GM18909 (cell line): Measurements from ENCODE around the gene AGAP3.

Source experiments
- ATAC-seq: cut with Tn5 transposase; IDR thresholded peaks from one replicate; pipeline ENCODE4 v1.9.1; 2021; ENCODE audit warnings: mild to moderate bottlenecking; ENCODE audit not compliant: unreplicated experiment, poor library complexity

AGAP3 gene

GRCh38 chr7:151175793-151176311 lies 89.6 kb downstream of the AGAP3 start:
- no peak for ATAC-seq

GRCh38 chr7:151176401-151176800 lies 90.1 kb downstream of the AGAP3 start:
- ATAC-seq = no peak

GRCh38 chr7:151177310-151177709 lies 91.0 kb downstream of the AGAP3 start:
- ATAC-seq = no peak

- no peak for ATAC-seq
Observed at GRCh38 chr7:151178236-151178635, 92.0 kb downstream of the AGAP3 start.

DNA sequence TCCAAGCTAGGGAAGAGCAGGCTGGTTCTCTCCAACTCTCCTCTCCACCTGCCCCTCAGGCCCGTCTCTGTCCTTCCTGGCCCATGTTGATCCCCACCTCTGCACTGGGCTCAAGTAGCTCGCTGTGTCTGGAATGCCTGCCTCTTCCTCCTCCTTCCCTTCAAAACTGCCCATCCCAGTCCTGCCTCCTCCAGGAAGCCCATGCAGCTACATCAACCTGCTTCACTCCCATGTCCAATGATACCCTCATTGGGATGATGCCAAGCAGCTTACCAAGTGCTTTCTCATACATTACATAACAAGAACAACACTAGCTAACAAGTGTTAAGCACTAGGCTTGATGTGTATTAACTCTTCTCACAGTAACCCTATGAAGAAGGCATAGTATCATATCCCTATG lies 92.6 kb downstream of the AGAP3 start:
- ATAC-seq = no peak

DNA sequence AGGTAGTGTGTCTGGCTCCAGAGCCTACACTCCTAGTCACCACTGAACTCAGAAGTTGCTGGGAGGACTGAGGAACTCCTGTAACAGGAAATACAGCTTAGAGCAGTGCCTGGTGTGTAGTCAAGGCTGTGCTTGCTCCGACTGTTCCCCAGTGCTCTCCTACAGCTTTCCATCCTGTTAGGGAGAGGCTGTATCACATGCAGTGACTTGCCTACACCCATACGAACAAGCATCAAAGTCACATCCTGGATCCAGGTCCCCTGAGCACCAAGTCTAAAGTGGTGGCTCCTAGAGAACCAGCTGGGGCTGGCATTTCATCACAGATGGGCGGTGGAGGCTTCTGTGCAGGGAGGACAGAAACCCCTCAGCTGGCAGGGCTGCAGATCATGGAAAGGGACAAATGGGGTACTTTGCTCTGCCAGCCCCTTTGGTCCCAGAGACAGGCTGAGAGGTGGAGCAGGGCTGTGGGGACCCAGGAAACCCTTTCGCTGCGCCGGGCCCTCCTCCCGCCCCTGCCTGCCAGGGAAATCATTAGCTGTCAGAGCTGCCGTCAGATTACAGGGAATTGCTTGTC lies 93.1 kb downstream of the AGAP3 start:
- no peak for ATAC-seq

DNA sequence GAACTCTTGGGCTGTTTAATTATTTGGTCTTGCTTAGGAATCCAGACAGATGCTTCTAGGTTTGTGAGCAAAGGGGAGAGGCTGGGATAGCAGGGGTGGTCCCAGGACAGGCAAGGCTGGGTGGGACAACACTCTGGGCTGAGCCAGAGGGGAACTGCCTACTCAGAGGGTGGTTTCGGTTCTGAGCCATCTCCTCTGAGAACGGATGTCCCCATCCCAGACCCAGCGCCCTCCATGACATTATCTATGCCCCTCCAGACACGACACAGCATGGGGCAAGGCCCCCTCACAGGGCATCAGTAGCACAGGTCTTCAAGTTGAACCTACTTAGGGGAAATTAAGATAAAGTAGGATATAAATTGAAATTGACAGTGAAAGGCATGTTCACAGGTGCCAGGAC lies 93.7 kb downstream of the AGAP3 start:
- no peak for ATAC-seq

- ATAC-seq = no peak
Observed at GRCh38 chr7:151181011-151181431, 94.7 kb downstream of the AGAP3 start.

GRCh38 chr7:151185762-151186639 lies 99.7 kb downstream of the AGAP3 start:
- ATAC-seq = no peak

- no peak for ATAC-seq
Observed at GRCh38 chr7:151186640-151187408, 100.5 kb downstream of the AGAP3 start, which contains the start of gene ASB10. Gene ASB10 (minus strand): TSS chr7:151187250. CDS start chr7:151187130, 120 bp downstream.

DNA sequence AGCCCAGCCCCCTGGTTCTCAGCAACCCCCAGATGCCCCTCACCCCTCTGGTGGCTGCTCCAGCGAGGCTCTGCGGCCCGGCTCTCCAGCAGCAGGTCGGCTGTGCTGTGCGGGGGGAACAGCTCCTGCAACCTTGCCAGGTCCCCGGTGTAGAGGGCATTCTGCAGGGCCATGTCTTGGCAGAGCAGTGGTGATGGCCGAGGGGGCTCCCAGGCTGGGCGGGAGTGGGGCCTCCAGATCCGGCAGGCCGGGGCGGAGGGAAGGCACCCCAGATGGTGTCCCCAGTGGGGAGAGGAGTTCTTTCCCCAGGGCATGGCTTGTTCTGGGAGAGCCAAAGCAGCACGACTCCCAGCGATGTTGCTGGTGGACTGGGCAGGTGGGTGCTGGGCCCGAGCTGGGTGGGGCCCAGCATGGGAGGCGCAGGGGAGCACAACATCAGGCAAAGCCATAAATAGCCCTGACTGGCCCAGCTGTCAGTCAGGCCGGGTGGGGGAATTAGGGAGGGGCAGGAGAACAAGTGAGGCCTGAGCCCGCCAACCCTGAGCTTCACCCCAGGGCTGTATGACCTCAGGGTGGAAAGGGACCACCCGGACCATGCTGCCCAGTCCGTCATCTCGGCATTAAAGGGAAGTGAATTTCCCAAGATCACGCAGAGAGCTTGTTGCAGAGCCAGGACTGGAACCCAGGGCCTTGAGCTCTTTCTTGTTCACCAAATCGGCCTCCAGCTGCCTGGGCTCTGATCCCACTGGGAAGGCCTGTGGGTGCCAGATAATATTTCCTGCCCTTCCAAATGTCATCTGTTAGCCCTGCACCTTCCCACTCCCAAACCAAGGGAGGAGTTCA lies 101.4 kb downstream of the AGAP3 start:
- ATAC-seq = no peak

GRCh38 chr7:151188252-151188542 lies 101.9 kb downstream of the AGAP3 start:
- ATAC-seq = no peak

DNA sequence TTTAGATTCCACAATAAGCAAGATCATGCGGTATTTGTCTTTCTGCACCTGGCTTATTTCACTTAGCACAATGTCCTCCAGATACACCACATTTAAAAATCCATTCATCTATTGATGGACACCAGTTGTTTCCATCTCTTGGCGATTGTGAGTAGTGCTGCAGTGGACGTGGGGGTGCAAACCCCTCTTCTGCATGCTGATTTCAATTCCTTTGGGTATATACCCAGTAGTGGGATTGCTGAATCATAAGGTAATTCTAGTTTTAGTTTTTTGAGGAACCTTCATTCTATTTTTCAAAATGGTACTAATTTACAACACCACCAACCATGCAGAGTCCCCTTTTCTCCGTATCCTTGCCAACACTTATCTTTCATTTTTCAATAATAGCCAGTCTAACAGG lies 102.8 kb downstream of the AGAP3 start:
- no peak for ATAC-seq

DNA sequence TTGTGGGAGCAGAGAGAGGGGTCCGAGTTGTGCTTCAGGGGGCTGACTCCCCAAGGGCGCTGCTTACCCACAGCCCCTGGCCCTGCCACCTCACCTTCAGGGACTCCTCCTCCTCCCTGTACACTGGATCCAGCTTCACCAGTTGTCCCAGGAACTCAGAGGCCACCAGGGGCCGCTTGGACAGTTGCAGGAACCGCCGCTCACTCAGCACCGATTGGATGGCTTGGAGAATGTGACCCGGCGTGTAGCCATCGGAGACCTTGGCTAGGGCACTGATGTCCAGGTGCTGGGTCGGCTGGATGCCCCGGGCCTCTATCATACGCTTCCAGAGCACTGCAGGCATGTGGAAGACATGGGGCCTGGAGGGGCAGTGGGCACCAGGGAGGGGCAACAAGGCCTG lies 105.3 kb downstream of the AGAP3 start:
- no peak for ATAC-seq

DNA sequence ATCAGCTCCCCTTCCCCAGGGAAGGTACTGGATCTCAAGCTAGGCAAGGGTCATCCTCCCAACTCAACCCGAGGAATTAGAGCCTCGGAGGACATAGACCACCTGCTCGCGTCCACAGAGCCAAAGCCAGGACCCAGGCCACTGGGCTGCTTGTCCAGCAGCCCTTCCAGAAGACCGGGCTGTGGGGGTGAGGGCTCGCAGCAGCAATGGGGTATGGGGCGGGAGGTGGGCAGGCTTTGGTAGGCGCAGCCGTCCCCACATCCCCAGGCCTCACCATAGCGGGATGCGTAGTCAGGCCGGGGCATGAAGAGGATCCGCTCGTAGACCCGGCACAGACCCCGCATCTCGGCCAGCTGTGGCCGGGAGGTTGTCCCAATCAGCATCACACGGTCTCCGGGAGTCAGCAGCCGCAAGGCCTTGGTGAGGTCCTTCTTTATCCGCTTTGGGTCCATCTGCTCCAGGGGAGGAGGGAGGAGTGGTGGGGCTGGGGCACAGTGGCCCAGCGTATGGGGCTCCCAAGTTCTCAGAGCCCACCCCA lies 105.8 kb downstream of the AGAP3 start:
- ATAC-seq = no peak

GRCh38 chr7:151193203-151193978 lies 107.1 kb downstream of the AGAP3 start:
- ATAC-seq = no peak
